Vagina (tissue), 2 donors: ENCODE results near the gene TNFAIP1. TPM values are rescaled to one million over a fixed set of nuclear protein-coding genes. Genes with fewer than 3 reads are reported as not detected.

Experiments used
- DNase-seq, 2 donors: peaks; one replicate each; pipeline ENCODE4 v3.0.0-alpha.2; 2017; ENCODE audit errors: extremely low spot score in 2 of 2
- H3K27ac ChIP-seq: fragments of 200-600 bp; sonication (generic); one replicate; pipeline ENCODE4 v1.5.1; 2019
- H3K27me3 ChIP-seq: fragments of 200-600 bp; sonication (generic); one replicate; pipeline ENCODE4 v1.5.1; 2019
- H3K36me3 ChIP-seq, 2 donors: fragments of 200-600 bp; sonication (generic); one replicate each; pipeline ENCODE4 v1.5.1; 2017 to 2019
- H3K4me1 ChIP-seq: fragments of 200-600 bp; sonication (generic); one replicate; pipeline ENCODE4 v1.5.1; 2019
- H3K4me3 ChIP-seq, 2 donors: fragments of 200-600 bp; sonication (generic); 1 replicate in 1 of 2; 2 replicates in 1 of 2; pipeline ENCODE4 v1.5.1; 2016 to 2019
- H3K9me3 ChIP-seq: fragments of 200-600 bp; sonication (generic); one replicate; pipeline ENCODE4 v1.5.1; 2019
- POLR2A ChIP-seq, 2 donors: fragments of 450-650 bp; IDR thresholded peaks; one replicate each; pipeline ENCODE4 v1.6.1; 2017; ENCODE audit warnings: antibody characterized with exemption in 2 of 2, mild to moderate bottlenecking in 2 of 2, moderate library complexity in 2 of 2
- POLR2AphosphoS5 ChIP-seq, 2 donors: sonication (generic); formaldehyde crosslinking; IDR thresholded peaks; one replicate each; pipeline ENCODE4 v1.9.0; 2017; ENCODE audit warnings: antibody characterized with exemption in 2 of 2, mild to moderate bottlenecking in 2 of 2, low read depth in 1 of 2; ENCODE audit not compliant: insufficient read depth in 1 of 2
- intact Hi-C: fragments of 100-400 bp; cut with DNase I; formaldehyde crosslinking; loops from one replicate; pipeline ENCODE4 v1.15.1; 2023
- total RNA-seq: library from RNA; depleted of rRNA; stranded (reverse); fragments of >200 nt; gene quantifications from one replicate; pipeline ENCODE4 v1.2.3, GENCODE V29; 2016
- TF ChIP-seq, protein P1 (sequence below), 3 experiments: fragments of 450-650 bp in 2 of 3; fragments of 200-600 bp in 1 of 3; sonication (generic) in 1 of 3; IDR thresholded peaks; one replicate each; pipeline ENCODE4 v1.5.1; 2017 to 2019; ENCODE audit warnings: antibody characterized with exemption in 3 of 3, mild to moderate bottlenecking in 2 of 3, moderate library complexity in 2 of 3

TNFAIP1 gene
- total RNA-seq, 1 donor from 2014 or later, result 27.3 TPM

DNA sequence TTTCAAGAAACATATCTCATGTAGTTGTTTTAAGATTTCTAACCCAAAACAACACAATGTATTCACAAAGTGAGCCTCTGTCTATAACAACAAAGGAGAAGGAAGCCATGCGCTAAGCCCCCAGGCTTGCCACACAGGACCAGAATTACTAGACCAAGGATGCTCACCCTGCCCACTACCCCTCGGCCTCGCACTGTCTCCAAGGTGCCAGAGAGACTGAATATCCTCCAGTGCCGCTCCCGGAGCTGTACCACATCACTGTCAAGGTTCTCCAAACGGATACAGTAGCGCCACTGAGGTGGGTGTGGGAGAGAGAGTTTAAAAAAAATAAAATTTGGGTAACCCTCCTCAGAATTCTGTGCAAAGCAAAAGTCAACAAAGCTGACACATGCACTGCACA, 14.7 kb downstream of the TNFAIP1 start:
- H3K9me3 ChIP-seq, result no peaks in the 10 kb centered on the region
- H3K4me3 ChIP-seq, result no peak overlapping the region
- intact Hi-C loops, result no loop called here
- no peak for TF ChIP-seq POLR2AphosphoS5 (IDR thresholded peaks at IDR 0.05; ENCODE audit: insufficient read depth in 1 of 2, low read depth in 1 of 2)
- no peak for TF ChIP-seq POLR2A (IDR thresholded peaks at IDR 0.05)
- TF ChIP-seq, protein P1, sequence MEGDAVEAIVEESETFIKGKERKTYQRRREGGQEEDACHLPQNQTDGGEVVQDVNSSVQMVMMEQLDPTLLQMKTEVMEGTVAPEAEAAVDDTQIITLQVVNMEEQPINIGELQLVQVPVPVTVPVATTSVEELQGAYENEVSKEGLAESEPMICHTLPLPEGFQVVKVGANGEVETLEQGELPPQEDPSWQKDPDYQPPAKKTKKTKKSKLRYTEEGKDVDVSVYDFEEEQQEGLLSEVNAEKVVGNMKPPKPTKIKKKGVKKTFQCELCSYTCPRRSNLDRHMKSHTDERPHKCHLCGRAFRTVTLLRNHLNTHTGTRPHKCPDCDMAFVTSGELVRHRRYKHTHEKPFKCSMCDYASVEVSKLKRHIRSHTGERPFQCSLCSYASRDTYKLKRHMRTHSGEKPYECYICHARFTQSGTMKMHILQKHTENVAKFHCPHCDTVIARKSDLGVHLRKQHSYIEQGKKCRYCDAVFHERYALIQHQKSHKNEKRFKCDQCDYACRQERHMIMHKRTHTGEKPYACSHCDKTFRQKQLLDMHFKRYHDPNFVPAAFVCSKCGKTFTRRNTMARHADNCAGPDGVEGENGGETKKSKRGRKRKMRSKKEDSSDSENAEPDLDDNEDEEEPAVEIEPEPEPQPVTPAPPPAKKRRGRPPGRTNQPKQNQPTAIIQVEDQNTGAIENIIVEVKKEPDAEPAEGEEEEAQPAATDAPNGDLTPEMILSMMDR (IDR thresholded peaks at IDR 0.05), result no peak
- H3K36me3 ChIP-seq, result peaks cover 0 to 86% of the 10 kb centered on the region in 2 donors
- H3K27me3 ChIP-seq, result no peaks in the 10 kb centered on the region
- DNase-seq, result no peak
- peaks cover 7% of the 10 kb centered on the region for H3K4me1 ChIP-seq
- H3K27ac ChIP-seq, result no peak overlapping the region

DNA sequence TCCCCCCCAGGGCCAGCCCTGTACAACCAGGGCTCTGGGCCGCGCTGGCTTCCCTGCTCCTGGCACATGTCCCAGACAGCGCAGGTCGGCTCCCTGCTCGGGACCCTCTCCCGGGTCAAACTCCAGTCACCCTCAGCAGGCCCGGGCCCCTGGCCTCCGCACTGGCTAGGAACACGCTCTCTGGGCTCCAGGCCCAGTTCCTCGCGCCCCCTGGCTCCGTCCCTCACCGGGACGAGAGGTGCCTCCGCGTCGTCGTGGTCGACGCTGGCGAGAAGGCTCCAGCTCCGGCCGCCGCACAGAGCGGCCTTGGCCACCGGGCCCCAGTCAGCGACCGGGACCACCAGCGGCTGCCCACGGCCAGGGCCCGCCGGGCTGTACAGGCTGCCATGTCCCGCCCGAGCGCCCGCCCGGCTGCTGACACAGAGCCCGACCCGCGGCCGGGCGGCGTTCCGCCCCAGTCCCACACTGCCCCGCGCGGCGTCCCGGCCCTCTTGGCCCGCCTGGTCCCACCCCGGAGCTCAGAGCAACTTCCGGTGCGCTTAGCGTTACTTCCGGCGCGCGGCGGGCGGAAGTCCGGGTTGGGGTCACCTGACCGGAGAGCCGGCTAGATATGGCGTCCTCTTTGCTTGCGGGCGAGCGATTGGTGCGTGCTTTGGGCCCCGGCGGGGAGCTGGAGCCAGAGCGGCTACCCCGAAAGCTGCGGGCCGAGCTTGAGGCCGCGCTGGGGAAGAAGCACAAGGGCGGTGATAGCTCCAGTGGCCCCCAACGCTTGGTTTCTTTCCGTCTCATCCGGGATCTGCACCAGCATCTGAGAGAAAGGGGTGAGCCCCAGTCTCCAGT, 21.7 kb downstream of the TNFAIP1 start, which contains the start of gene POLDIP2:
Gene POLDIP2 (minus strand): TSS at position 467 of the 840 bp plus-strand sequence. CDS start 79 bp downstream, at position 388.
- intact Hi-C loops, result no loop called here
- peak within 1 kb of the TSS; percentile 90 to 96 for H3K4me3 ChIP-seq
- H3K4me1 ChIP-seq, result peaks cover 27% of the 10 kb centered on the region
- H3K27ac ChIP-seq, result peak within 1 kb of the TSS; percentile 87
- DNase-seq, result peak in 1 of 2 donors; percentile 95
- peaks cover 0 to 51% of the 10 kb centered on the region in 2 donors for H3K36me3 ChIP-seq
- no peaks in the 10 kb centered on the region for H3K27me3 ChIP-seq
- no peaks in the 10 kb centered on the region for H3K9me3 ChIP-seq
- TF ChIP-seq POLR2A (IDR thresholded peaks at IDR 0.05) (peak in 1 of 2 donors; percentile 67), POLR2AphosphoS5 (IDR thresholded peaks at IDR 0.05; ENCODE audit: insufficient read depth in 1 of 2, low read depth in 1 of 2) (peak; percentile 90 to 99)
- TF ChIP-seq, protein P1 (IDR thresholded peaks at IDR 0.05), result no peak

DNA sequence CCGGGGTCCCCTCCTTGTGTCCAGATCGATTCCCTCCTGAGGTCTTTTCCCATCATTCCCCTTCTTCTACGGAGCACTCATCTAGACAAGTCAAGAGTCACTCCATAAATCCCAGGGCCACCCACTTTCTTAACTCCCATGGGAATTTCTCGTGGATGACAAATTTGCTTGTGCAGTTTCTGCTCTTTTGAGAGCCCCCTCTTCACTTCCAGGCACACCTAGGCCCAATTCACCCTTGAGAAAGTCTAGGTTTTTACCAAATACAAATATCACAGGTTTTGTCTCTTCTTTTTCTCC, 22.3 kb downstream of the TNFAIP1 start:
- DNase-seq, result no peak
- TF ChIP-seq POLR2A (IDR thresholded peaks at IDR 0.05), result no peak
- TF ChIP-seq, protein P1 (IDR thresholded peaks at IDR 0.05), result no peak
- no peak for TF ChIP-seq POLR2AphosphoS5 (IDR thresholded peaks at IDR 0.05; ENCODE audit: insufficient read depth in 1 of 2, low read depth in 1 of 2)
- H3K4me3 ChIP-seq, result peak overlapping the region; percentile 90 to 96
- H3K27ac ChIP-seq, result peak overlapping the region; percentile 87
- intact Hi-C loops, result no loop called here
- no peaks in the 10 kb centered on the region for H3K9me3 ChIP-seq
- H3K27me3 ChIP-seq, result no peaks in the 10 kb centered on the region
- peaks cover 27% of the 10 kb centered on the region for H3K4me1 ChIP-seq
- peaks cover 0 to 48% of the 10 kb centered on the region in 2 donors for H3K36me3 ChIP-seq

DNA sequence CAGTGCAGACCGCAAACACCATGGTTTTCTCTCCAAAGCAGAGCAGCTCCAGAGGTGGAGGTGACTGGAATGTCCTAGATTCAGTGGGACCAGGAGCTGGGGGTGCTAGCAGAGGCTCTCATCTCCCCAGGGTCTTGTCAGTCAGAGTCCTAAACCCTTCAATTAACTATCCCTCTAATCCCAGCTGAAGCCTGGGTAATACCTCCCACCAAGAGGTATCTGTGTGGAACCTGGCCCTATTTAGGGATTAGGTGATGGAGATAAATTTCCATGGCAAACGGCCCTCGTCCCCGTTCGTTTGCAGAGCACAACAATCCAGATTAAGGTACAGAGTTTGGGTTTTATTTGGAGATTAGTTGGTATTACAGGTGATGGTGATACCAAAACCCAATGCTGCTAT, 27.6 kb downstream of the TNFAIP1 start:
- H3K36me3 ChIP-seq, result peaks cover 0 to 39% of the 10 kb centered on the region in 2 donors

More for the DNA sequence above, 27.6 kb downstream of the TNFAIP1 start:
- H3K9me3 ChIP-seq, result no peaks in the 10 kb centered on the region
- no peak for DNase-seq
- H3K4me3 ChIP-seq, result no peak overlapping the region
- H3K27me3 ChIP-seq, result no peaks in the 10 kb centered on the region
- intact Hi-C loops, result no loop called here
- no peak for TF ChIP-seq POLR2AphosphoS5 (IDR thresholded peaks at IDR 0.05; ENCODE audit: insufficient read depth in 1 of 2, low read depth in 1 of 2)
- TF ChIP-seq POLR2A (IDR thresholded peaks at IDR 0.05), result no peak
- TF ChIP-seq, protein P1 (IDR thresholded peaks at IDR 0.05), result no peak
- no peak overlapping the region for H3K27ac ChIP-seq
- H3K4me1 ChIP-seq, result peaks cover 8% of the 10 kb centered on the region
